Measurements from ENCODE around the gene CD300LG. TPM values are rescaled to one million over a fixed set of nuclear protein-coding genes. Genes with fewer than 3 reads are reported as not detected.

The CD300LG gene
- total RNA-seq, 1 experiment from 2014 or later = not detected

GRCh38 chr17:43882761-43883415 is 35.9 kb downstream of the CD300LG start:
- Histone ChIP-seq H4K20me1 (ENCODE audit: insufficient read depth) (no peaks in the 10 kb centered on the region), H2AFZ (no peak overlapping the region), H3K4me2 (no peak overlapping the region), H3K4me1 (replicated peaks; ENCODE audit: insufficient read depth) (no peaks in the 10 kb centered on the region), H3K9me3 (ENCODE audit: insufficient read depth, low read depth) (no peaks in the 10 kb centered on the region), H3K4me3 (no peak overlapping the region), H3K27ac (no peak overlapping the region), H3K36me3 (ENCODE audit: low read depth) (no peaks in the 10 kb centered on the region), H3F3A (ENCODE audit: insufficient read depth, low read depth) (no peaks in the 10 kb centered on the region), H3K27me3 (ENCODE audit: insufficient read depth, low read depth) (no peaks in the 10 kb centered on the region), H3K79me2 (ENCODE audit: low read depth) (no peaks in the 10 kb centered on the region), H3K9me2 (ENCODE audit: insufficient read depth) (no peaks in the 10 kb centered on the region)
- intact Hi-C loops (cut with micrococcal nuclease; ENCODE audit: unreplicated experiment) = no loop called here
- no peak for DNase-seq
- no TSS peak for BruUV-seq (replicated peaks)
- CTCF ChIA-PET = no interaction called here
- TF ChIP-seq CTCF (conservative IDR thresholded peaks at IDR 0.05) = no peak
- TF ChIP-seq EZH2 (IDR thresholded peaks at IDR 0.05; ENCODE audit: low read depth) = no peak
- POLR2A ChIA-PET (ENCODE audit: unreplicated experiment) = no interaction called here

- Histone ChIP-seq H3K36me3 (ENCODE audit: low read depth) (no peaks in the 10 kb centered on the region), H3K27me3 (ENCODE audit: insufficient read depth, low read depth) (no peaks in the 10 kb centered on the region), H3K27ac (no peak overlapping the region), H3K79me2 (ENCODE audit: low read depth) (no peaks in the 10 kb centered on the region), H3K9me2 (ENCODE audit: insufficient read depth) (no peaks in the 10 kb centered on the region), H4K20me1 (ENCODE audit: insufficient read depth) (no peaks in the 10 kb centered on the region), H3K4me1 (replicated peaks; ENCODE audit: insufficient read depth) (no peaks in the 10 kb centered on the region), H3K4me3 (no peak overlapping the region), H3F3A (ENCODE audit: insufficient read depth, low read depth) (no peaks in the 10 kb centered on the region), H3K9me3 (ENCODE audit: insufficient read depth, low read depth) (no peaks in the 10 kb centered on the region), H2AFZ (no peak overlapping the region), H3K4me2 (no peak overlapping the region)
- BruUV-seq (replicated peaks) = no TSS peak
- intact Hi-C loops (cut with micrococcal nuclease; ENCODE audit: unreplicated experiment) = no loop called here
- ChIA-PET CTCF (interaction anchor here (0.6 kb wide), 1 partner anchor 31 kb away, joined by 4 read pairs; no protein-coding TSS in a partner anchor), POLR2A (ENCODE audit: unreplicated experiment) (no interaction called here)
- TF ChIP-seq EZH2 (IDR thresholded peaks at IDR 0.05; ENCODE audit: low read depth) = no peak
- no peak for TF ChIP-seq CTCF (conservative IDR thresholded peaks at IDR 0.05)
- no peak for DNase-seq
Observed at GRCh38 chr17:43888548-43888947, 41.6 kb downstream of the CD300LG start.

- no peaks in the 10 kb centered on the region for H3K36me3 ChIP-seq (ENCODE audit: low read depth)
- DNase-seq = no peak
- no peaks in the 10 kb centered on the region for H3K27me3 ChIP-seq (ENCODE audit: insufficient read depth, low read depth)
- intact Hi-C loops (cut with micrococcal nuclease; ENCODE audit: unreplicated experiment) = no loop called here
- H3K9me2 ChIP-seq (ENCODE audit: insufficient read depth) = no peaks in the 10 kb centered on the region
- no peak overlapping the region for H3K4me2 ChIP-seq
- H3K27ac ChIP-seq = no peak overlapping the region
- H3K4me3 ChIP-seq = no peak overlapping the region
- CTCF ChIA-PET = no interaction called here
- no peaks in the 10 kb centered on the region for H3K9me3 ChIP-seq (ENCODE audit: insufficient read depth, low read depth)
- BruUV-seq (replicated peaks) = no TSS peak
- no peak overlapping the region for H2AFZ ChIP-seq
- no peaks in the 10 kb centered on the region for H3K4me1 ChIP-seq (replicated peaks; ENCODE audit: insufficient read depth)
- no peaks in the 10 kb centered on the region for H4K20me1 ChIP-seq (ENCODE audit: insufficient read depth)
- no peaks in the 10 kb centered on the region for H3F3A ChIP-seq (ENCODE audit: insufficient read depth, low read depth)
- POLR2A ChIA-PET (ENCODE audit: unreplicated experiment) = no interaction called here
- no peaks in the 10 kb centered on the region for H3K79me2 ChIP-seq (ENCODE audit: low read depth)
- TF ChIP-seq CTCF (conservative IDR thresholded peaks at IDR 0.05) = no peak
- no peak for TF ChIP-seq EZH2 (IDR thresholded peaks at IDR 0.05; ENCODE audit: low read depth)
Observed at GRCh38 chr17:43890240-43890639, 43.3 kb downstream of the CD300LG start.
